ENCODE data around the gene DUS1L. TPM values are rescaled to one million over a fixed set of nuclear protein-coding genes. Genes with fewer than 3 reads are reported as not detected.

DUS1L gene
- total RNA-seq, 1 donor from 2014 or later = 125 TPM

- FAIRE-seq (no peak), DNase-seq (ENCODE audit: low read depth) (no peak)
- Histone ChIP-seq H3K27me3 (ENCODE audit: control insufficient read depth, insufficient read depth, low read length) (no peaks in the 10 kb centered on the region), H3K36me3 (ENCODE audit: control insufficient read depth, insufficient read depth, low read length) (peaks cover 2% of the 10 kb centered on the region), H3K4me3 (ENCODE audit: low read depth, low read length) (no peak overlapping the region)
- TF ChIP-seq CTCF (IDR thresholded peaks at IDR 0.05; ENCODE audit: insufficient read depth, low read length, severe bottlenecking) = no peak
These were observed 37.4 kb downstream of the DUS1L start for GRCh38 chr17:82028246-82028645.

- Histone ChIP-seq H3K36me3 (ENCODE audit: control insufficient read depth, insufficient read depth, low read length) (peaks cover 2% of the 10 kb centered on the region), H3K4me3 (ENCODE audit: low read depth, low read length) (no peak overlapping the region), H3K27me3 (ENCODE audit: control insufficient read depth, insufficient read depth, low read length) (no peaks in the 10 kb centered on the region)
- DNase-seq (ENCODE audit: low read depth) (no peak), FAIRE-seq (no peak)
- TF ChIP-seq CTCF (IDR thresholded peaks at IDR 0.05; ENCODE audit: insufficient read depth, low read length, severe bottlenecking) = no peak
These were observed 40.0 kb downstream of the DUS1L start for GRCh38 chr17:82025401-82026107.

GRCh38 chr17:82024859-82025258 lies 40.7 kb downstream of the DUS1L start:
- no peak for TF ChIP-seq CTCF (IDR thresholded peaks at IDR 0.05; ENCODE audit: insufficient read depth, low read length, severe bottlenecking)
- FAIRE-seq = no peak

GRCh38 chr17:82023447-82024241 lies 42.0 kb downstream of the DUS1L start:
- peaks cover 2% of the 10 kb centered on the region for H3K36me3 ChIP-seq (ENCODE audit: control insufficient read depth, insufficient read depth, low read length)
- FAIRE-seq (no peak), DNase-seq (ENCODE audit: low read depth) (no peak)
- H3K27me3 ChIP-seq (ENCODE audit: control insufficient read depth, insufficient read depth, low read length) = no peaks in the 10 kb centered on the region
- TF ChIP-seq CTCF (IDR thresholded peaks at IDR 0.05; ENCODE audit: insufficient read depth, low read length, severe bottlenecking) = no peak
- peak overlapping the region; percentile 78 for H3K4me3 ChIP-seq (ENCODE audit: low read depth, low read length)

More at GRCh38 chr17:82024859-82025258, 40.7 kb downstream of the DUS1L start:
- no peak for DNase-seq (ENCODE audit: low read depth)
- Histone ChIP-seq H3K36me3 (ENCODE audit: control insufficient read depth, insufficient read depth, low read length) (peaks cover 2% of the 10 kb centered on the region), H3K27me3 (ENCODE audit: control insufficient read depth, insufficient read depth, low read length) (no peaks in the 10 kb centered on the region), H3K4me3 (ENCODE audit: low read depth, low read length) (no peak overlapping the region)

GRCh38 chr17:82022981-82023446 lies 42.6 kb downstream of the DUS1L start, which contains the start of gene LRRC45:
LRRC45 (plus strand) TSS chr17:82023305; CDS start chr17:82023644, 339 bp downstream.
- no peak for TF ChIP-seq CTCF (IDR thresholded peaks at IDR 0.05; ENCODE audit: insufficient read depth, low read length, severe bottlenecking)
- FAIRE-seq (no peak), DNase-seq (ENCODE audit: low read depth) (peak; percentile 95)
- no peaks in the 10 kb centered on the region for H3K27me3 ChIP-seq (ENCODE audit: control insufficient read depth, insufficient read depth, low read length)
- H3K4me3 ChIP-seq (ENCODE audit: low read depth, low read length) = peak within 1 kb of the TSS; percentile 98
- peaks cover 2% of the 10 kb centered on the region for H3K36me3 ChIP-seq (ENCODE audit: control insufficient read depth, insufficient read depth, low read length)

Measured in bronchial epithelial cell (primary cell).